Endothelial cell of umbilical vein (primary cell): Measurements from ENCODE around the gene TENM4. TPM values are rescaled to one million over a fixed set of nuclear protein-coding genes. Genes with fewer than 3 reads are reported as not detected.

Source experiments
- BruUV-seq: library from RNA; stranded (reverse); fragments of 400-500 nt; replicated peaks from 2 replicates; lab custom pipeline; 2021; lab: Mats Ljungman, UMichigan
- CTCF ChIA-PET: fragments of 300-600, 350-600 bp; sonication (Branson Sonifier 250); formaldehyde crosslinking; loops from one replicate; lab custom pipeline; 2021; ENCODE audit warnings: antibody characterized with exemption, inconsistent platforms; lab: Charles Lee
- POLR2A ChIA-PET: fragments of 300-600, 350-600 bp; sonication (Branson Sonifier 250); formaldehyde crosslinking; loops from one replicate; lab custom pipeline; 2021; ENCODE audit warnings: antibody characterized with exemption, inconsistent platforms; lab: Charles Lee
- DNase-seq: peaks from one replicate; pipeline ENCODE4 v3.0.0-alpha.2; 2011; ENCODE audit warnings: low read depth, low spot score
- FAIRE-seq: peaks from 2 replicates; lab custom pipeline; 2011; peaks lifted over from hg19 to GRCh38; lab: Jason Lieb, UNC
- H2AFZ ChIP-seq: 2 replicates; pipeline ENCODE4 v1.6.0; 2012; ENCODE audit warnings: low read depth, low read length, control low read depth, inconsistent platforms
- H3K27ac ChIP-seq: 2 replicates; pipeline ENCODE4 v1.5.1; 2011; ENCODE audit warnings: low read depth, mild to moderate bottlenecking, control low read depth, low read length, moderate library complexity; ENCODE audit not compliant: insufficient read depth
- H3K27me3 ChIP-seq, 2 experiments: 2 replicates each; pipeline versions ENCODE4 v1.6.0 to v1.6.1; 2011; ENCODE audit warnings: low read length in 2 of 2, mixed read lengths in 1 of 2; ENCODE audit not compliant: control insufficient read depth in 2 of 2, insufficient read depth in 2 of 2
- H3K36me3 ChIP-seq, 2 experiments: 2 replicates in 1 of 2; 3 replicates in 1 of 2; pipeline ENCODE4 v1.5.1; 2011; ENCODE audit warnings: low read length in 2 of 2, mild to moderate bottlenecking in 1 of 2, moderate library complexity in 1 of 2; ENCODE audit not compliant: control insufficient read depth in 2 of 2, insufficient read depth in 2 of 2; ENCODE audit errors: extremely low read depth in 1 of 2
- H3K4me1 ChIP-seq: 3 replicates; pipeline ENCODE4 v1.5.1; 2011; ENCODE audit warnings: mild to moderate bottlenecking, low read length; ENCODE audit not compliant: control insufficient read depth, insufficient read depth; ENCODE audit errors: extremely low read depth
- H3K4me2 ChIP-seq: 2 replicates; pipeline ENCODE4 v1.6.1; 2011; ENCODE audit warnings: low read length, control low read depth, mixed read lengths; ENCODE audit not compliant: insufficient read depth
- H3K4me3 ChIP-seq, 3 experiments: fragments of 200-600 bp in 1 of 3; sonication (generic), shearing (Covaris generic) in 1 of 3; replicated peaks in 1 of 3; 2 replicates each; pipeline ENCODE4 v1.5.1; 2011 to 2016; ENCODE audit warnings: control low read depth in 3 of 3, low read length in 3 of 3, mild to moderate bottlenecking in 2 of 3, inconsistent platforms in 1 of 3, low read depth in 1 of 3, moderate library complexity in 1 of 3; ENCODE audit not compliant: insufficient read depth in 1 of 3
- H3K79me2 ChIP-seq: 2 replicates; pipeline ENCODE4 v1.6.0; 2012; ENCODE audit warnings: low read length, inconsistent platforms; ENCODE audit not compliant: control insufficient read depth, insufficient read depth
- H3K9ac ChIP-seq: replicated peaks from 2 replicates; pipeline ENCODE3; 2011; ENCODE audit warnings: low read length, control low read depth; ENCODE audit not compliant: insufficient read depth; ENCODE audit errors: extremely low read depth
- H3K9me1 ChIP-seq: replicated peaks from 3 replicates; pipeline ENCODE4 v1.6.0; 2011; ENCODE audit warnings: mild to moderate bottlenecking, low read length; ENCODE audit not compliant: control insufficient read depth, insufficient read depth; ENCODE audit errors: extremely low read depth
- H3K9me3 ChIP-seq: replicated peaks from 2 replicates; pipeline ENCODE4 v1.5.1; 2012; ENCODE audit warnings: low read length, inconsistent platforms; ENCODE audit not compliant: control insufficient read depth, insufficient read depth
- H4K20me1 ChIP-seq: replicated peaks from 2 replicates; pipeline ENCODE3; 2011; ENCODE audit warnings: mild to moderate bottlenecking, low read length; ENCODE audit not compliant: control insufficient read depth, insufficient read depth; ENCODE audit errors: extremely low read depth
- EZH2 ChIP-seq: IDR thresholded peaks from 2 replicates; pipeline ENCODE4 v1.6.1; 2012; ENCODE audit warnings: borderline replicate concordance, low read depth, mild to moderate bottlenecking, moderate library complexity, low read length, inconsistent platforms; ENCODE audit not compliant: severe bottlenecking
- FOS ChIP-seq: IDR thresholded peaks from 2 replicates; pipeline ENCODE4 v1.6.1; 2011; ENCODE audit warnings: mild to moderate bottlenecking, low read length, moderate library complexity, borderline replicate concordance; ENCODE audit not compliant: insufficient read depth
- GATA2 ChIP-seq: IDR thresholded peaks from 2 replicates; pipeline ENCODE4 v1.7.0; 2011; ENCODE audit warnings: low read depth, mild to moderate bottlenecking, moderate library complexity, mixed read lengths, low read length; ENCODE audit not compliant: insufficient read length, insufficient read depth
- JUN ChIP-seq: IDR thresholded peaks from 2 replicates; pipeline ENCODE4 v1.6.1; 2011; ENCODE audit warnings: borderline replicate concordance, low read depth; ENCODE audit not compliant: insufficient read length, insufficient read depth
- MYC ChIP-seq: IDR thresholded peaks from one replicate; pipeline ENCODE4 v1.6.1; 2011; ENCODE audit warnings: mild to moderate bottlenecking, low read depth, low read length
- POLR2A ChIP-seq: IDR thresholded peaks from 2 replicates; pipeline ENCODE4 v1.6.1; 2012; ENCODE audit warnings: low read depth, mild to moderate bottlenecking, control low read depth, low read length
- POLR2AphosphoS5 ChIP-seq: IDR thresholded peaks from 2 replicates; pipeline ENCODE4 v1.6.1; 2012; ENCODE audit warnings: low read depth, mild to moderate bottlenecking, control low read depth, low read length, moderate library complexity; ENCODE audit not compliant: insufficient read depth
- dilution Hi-C: fragments of 300-500 bp; cut with MboI; formaldehyde crosslinking; loops from one replicate; pipeline ENCODE4 v1.15.0; 2019; ENCODE audit warnings: low sequenced_read_pairs; ENCODE audit not compliant: extremely low pct_ligation_motif_present
- intact Hi-C: fragments of 100-400 bp; cut with micrococcal nuclease; formaldehyde crosslinking; loops from one replicate; pipeline ENCODE4 v1.10.0; 2022
- polyA plus RNA-seq, 4 experiments: library from polyadenylated mRNA; depleted of rRNA in 3 of 4; stranded (reverse) in 3 of 4; unstranded in 1 of 4; fragments of >200 nt; gene quantifications; 2 replicates each; pipeline versions ENCODE4 v1.2.1 to v1.2.3, GENCODE V29; 2011 to 2012; ENCODE audit warnings: missing spikeins in 1 of 4
- total RNA-seq: library from RNA; stranded (reverse); gene quantifications from 2 replicates; pipeline ENCODE4 v1.2.3, GENCODE V29; 2021
- TF ChIP-seq, protein P1 (sequence below): IDR thresholded peaks from 2 replicates; pipeline ENCODE4 v1.6.1; 2011; ENCODE audit not compliant: insufficient read depth, insufficient read length
- TF ChIP-seq, protein P2 (sequence below), 2 donors: IDR thresholded peaks; 1 replicate in 1 of 2; 2 replicates in 1 of 2; pipeline ENCODE4 v1.5.1; 2011; ENCODE audit warnings: low read length in 2 of 2, mild to moderate bottlenecking in 2 of 2, moderate library complexity in 2 of 2, control low read depth in 1 of 2, inconsistent platforms in 1 of 2, low read depth in 1 of 2; ENCODE audit not compliant: insufficient read depth in 1 of 2; ENCODE audit errors: extremely low read depth in 1 of 2

Gene TENM4
- total and polyA plus RNA-seq, 2 donors (not counting 3 experiments of a cell fraction or from before 2014, with no cell fraction given) = 0.06 to 0.27 TPM

DNA sequence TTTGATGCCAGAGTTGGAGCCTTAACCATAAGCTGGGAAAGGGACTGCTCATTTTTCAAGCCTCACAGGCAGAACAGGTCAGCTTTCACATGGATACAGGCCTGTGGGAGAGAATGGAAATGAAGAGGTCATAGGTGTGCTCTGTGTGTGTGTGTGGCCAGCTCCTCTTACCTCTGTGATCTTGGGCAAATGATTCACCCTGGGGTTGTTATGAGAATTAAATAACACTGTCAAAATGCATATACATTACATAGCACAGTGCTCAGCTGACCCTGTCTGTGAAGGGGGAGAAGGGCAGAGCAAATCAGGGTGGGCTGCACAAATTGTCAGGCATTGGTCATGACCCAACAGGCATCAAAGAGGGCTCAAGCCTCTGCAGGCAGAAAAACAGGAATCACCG lies 372.5 kb downstream of the TENM4 start:
- dilution Hi-C loops (no loop called here), intact Hi-C loops (no loop called here)
- Histone ChIP-seq H4K20me1 (no peaks in the 10 kb centered on the region), H3K36me3 (no peaks in the 10 kb centered on the region), H3K9me1 (no peaks in the 10 kb centered on the region), H3K27ac (no peak overlapping the region), H3K4me3 (no peak overlapping the region), H3K9ac (no peak overlapping the region), H2AFZ (no peak overlapping the region), H3K79me2 (no peaks in the 10 kb centered on the region), H3K9me3 (no peaks in the 10 kb centered on the region), H3K27me3 (peaks cover 0 to 4% of the 10 kb centered on the region in 2 experiments), H3K4me2 (no peak overlapping the region), H3K4me1 (no peaks in the 10 kb centered on the region)
- FAIRE-seq (no peak), DNase-seq (no peak)
- ChIA-PET POLR2A (no interaction called here), CTCF (interaction anchor here (1.4 to 2.5 kb wide), 3 partner anchors 19 to 423 kb away, joined by 3 to 17 read pairs (median 4); no protein-coding TSS in a partner anchor)
- TF ChIP-seq POLR2A (no peak), GATA2 (no peak), MYC (no peak), JUN (no peak), POLR2AphosphoS5 (no peak), FOS (no peak), EZH2 (no peak)
- TF ChIP-seq, protein P1, sequence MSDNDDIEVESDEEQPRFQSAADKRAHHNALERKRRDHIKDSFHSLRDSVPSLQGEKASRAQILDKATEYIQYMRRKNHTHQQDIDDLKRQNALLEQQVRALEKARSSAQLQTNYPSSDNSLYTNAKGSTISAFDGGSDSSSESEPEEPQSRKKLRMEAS = no peak
- TF ChIP-seq, protein P2, sequence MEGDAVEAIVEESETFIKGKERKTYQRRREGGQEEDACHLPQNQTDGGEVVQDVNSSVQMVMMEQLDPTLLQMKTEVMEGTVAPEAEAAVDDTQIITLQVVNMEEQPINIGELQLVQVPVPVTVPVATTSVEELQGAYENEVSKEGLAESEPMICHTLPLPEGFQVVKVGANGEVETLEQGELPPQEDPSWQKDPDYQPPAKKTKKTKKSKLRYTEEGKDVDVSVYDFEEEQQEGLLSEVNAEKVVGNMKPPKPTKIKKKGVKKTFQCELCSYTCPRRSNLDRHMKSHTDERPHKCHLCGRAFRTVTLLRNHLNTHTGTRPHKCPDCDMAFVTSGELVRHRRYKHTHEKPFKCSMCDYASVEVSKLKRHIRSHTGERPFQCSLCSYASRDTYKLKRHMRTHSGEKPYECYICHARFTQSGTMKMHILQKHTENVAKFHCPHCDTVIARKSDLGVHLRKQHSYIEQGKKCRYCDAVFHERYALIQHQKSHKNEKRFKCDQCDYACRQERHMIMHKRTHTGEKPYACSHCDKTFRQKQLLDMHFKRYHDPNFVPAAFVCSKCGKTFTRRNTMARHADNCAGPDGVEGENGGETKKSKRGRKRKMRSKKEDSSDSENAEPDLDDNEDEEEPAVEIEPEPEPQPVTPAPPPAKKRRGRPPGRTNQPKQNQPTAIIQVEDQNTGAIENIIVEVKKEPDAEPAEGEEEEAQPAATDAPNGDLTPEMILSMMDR (IDR thresholded peaks at IDR 0.05; ENCODE audit: extremely low read depth in 1 of 2, insufficient read depth in 1 of 2, low read depth in 1 of 2, low read length in 2 of 2) = no peak
- BruUV-seq = no TSS peak
